Endothelial cell of hepatic sinusoid (primary cell): ENCODE results near the gene SSBP1.
"Not testable (repeated sequence)": the region's sequence is repeated elsewhere in the genome, so short reads cannot be mapped to it uniquely, and the experiment has no call there.

ENCODE experiments used
- in situ Hi-C: cut with HindIII; loops from 2 replicates; pipeline ENCODE4 v1.10.0; 2017; ENCODE audit warnings: low sequenced_read_pairs

The SSBP1 gene, protein sequence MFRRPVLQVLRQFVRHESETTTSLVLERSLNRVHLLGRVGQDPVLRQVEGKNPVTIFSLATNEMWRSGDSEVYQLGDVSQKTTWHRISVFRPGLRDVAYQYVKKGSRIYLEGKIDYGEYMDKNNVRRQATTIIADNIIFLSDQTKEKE

DNA sequence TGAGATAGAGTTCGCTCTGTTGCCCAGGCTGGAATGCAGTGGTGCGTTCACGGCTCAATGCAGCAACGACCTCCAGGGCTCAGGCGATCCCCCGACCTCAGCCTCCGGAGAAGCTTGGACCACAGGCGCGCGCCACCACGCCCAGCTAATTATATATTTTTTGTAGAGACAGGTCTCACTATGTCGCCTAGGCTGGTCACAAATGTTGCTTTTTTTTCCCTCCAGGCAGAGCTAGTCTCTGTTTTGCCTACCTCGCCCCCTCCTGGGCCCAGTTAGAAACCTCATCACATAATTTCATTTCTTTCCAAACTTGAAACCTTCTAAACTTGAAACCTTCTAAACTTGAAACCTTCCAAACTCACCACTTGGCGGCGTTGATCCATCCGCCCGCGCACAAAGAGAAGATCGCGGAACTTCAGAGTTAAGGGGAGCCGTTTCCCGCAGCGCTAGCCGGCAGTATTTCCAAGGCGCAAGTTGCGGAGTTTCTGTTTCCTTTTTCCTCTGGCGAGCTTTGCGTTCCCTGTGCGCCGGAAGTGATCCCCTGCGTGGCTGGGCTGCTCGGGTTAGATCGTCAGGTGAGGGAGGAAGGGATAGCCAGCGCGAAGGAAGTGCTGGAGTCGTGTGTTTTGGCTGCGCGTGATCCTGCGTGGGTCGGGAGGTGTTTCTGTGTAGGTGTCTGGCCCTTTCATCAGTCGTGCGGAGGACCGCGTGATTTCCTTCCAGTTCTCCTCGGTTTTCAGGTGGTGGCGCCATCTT lies at the start of gene SSBP1:
TSS of gene SSBP1 (plus strand) at position 523 of the 756 bp plus-strand sequence. CDS start 809 bp downstream, outside the sequence.
- in situ Hi-C loops, result no loop called here

DNA sequence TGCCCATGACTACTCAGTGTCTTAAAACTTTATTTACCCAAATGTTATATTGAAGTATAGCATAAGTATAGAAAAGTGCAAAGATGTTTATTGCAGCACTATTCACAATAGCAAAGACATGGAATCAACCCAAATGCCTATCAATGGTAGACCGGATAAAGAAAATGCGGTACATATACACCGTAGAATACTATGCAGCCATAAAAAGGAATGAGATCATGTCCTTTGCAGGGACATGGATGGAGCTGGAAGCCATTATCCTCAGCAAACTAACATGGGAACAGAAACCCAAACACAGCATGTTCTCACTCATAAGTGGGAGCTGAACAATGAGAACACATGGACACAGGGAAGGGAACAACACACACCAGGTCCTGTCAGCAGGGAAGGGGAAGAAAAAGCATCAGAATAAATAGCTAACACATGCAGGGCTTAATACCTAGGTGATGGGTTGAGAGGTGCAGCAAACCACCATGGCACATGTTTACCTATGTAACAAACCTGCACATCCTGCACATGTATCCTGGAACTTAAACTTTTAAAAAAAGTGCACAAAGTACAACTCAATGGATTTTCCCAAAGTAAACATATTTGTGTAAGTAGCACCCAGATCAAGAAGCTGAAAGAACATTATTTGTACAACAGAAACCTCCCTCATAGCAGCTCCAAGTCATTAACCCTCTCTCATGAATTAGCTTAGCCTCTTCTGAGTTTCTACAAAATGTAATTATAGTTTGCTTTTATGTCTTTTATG lies 48.9 kb upstream of the SSBP1 start:
- in situ Hi-C loops, result not testable (repeated sequence)

DNA sequence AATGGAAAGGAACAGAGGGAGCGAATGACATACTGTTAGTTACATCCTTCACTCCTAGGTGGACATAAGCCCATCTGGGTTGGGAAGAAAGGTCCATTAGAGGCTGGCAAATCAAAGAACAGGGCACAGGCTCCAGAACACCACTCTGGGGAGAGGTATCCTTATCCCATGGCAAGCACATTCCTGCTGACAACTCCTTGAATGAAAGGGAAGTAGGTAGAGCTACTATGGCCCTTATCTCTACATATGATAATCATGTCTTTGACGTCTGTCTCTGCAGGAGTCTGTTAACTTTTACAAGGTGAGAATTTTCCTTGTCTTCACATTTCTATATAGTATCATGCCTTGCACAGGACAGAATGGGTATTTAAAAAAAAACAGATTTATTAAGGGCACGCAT lies 46.6 kb upstream of the SSBP1 start:
- in situ Hi-C loops, result no loop called here

DNA sequence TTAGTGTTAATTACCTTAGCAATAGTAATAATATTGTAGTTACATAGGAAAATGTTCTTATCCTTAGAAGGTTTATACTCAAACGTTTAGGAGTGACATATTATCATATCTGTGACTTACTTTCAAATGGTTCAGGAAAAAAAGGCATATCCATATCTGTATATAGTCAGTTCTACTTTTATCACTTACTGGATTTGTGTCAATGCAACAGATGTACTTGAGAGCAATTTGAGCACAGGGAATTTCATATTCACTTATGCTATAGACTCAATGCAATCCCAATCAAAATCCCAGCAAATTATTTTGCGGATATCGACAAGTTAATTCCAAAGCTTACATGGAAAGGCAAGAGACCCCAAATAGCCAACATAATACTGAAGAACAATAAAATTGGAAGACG lies 46.2 kb upstream of the SSBP1 start:
- in situ Hi-C loops, result no loop called here

DNA sequence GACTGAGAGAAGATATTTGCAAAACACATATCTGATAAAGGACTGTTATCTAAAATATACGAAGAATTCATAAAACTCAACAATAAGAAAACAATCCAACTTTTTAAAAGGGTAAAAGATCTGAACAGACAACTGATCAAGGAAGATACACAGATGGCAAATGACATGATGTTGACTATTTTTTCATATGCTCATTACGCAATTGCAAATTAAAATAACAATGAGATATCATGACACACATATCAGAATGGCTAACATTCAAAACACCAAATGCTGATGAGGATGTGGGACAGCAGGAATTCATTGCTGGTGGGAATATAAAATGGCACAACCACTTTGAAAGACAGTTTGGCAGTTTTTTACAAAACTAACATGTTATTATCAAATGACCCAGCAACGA lies 45.1 kb upstream of the SSBP1 start:
- in situ Hi-C loops, result no loop called here

DNA sequence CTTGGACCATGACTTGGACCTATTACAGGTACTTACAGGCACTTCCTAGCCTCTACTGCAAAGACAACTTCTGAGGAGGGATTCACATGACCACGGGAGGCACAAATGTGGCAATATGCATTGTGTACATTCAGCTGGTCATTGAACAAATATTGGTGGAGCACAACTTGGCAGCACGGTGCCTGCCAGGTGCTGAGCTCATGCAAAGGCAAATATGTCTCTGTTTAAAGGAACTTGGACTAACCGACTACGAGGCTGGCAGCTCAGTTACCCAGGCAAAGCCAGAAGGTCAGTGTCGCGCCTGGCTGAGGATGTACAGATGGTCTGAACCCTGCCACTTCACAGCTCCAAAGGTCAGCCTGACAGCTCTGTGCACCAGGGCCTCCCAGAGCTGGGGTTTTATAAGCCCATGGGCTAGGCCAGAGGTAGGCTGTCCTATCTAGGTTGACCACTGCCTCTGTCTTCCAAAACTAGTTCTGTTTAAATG lies 42.3 kb upstream of the SSBP1 start:
- in situ Hi-C loops, result no loop called here

DNA sequence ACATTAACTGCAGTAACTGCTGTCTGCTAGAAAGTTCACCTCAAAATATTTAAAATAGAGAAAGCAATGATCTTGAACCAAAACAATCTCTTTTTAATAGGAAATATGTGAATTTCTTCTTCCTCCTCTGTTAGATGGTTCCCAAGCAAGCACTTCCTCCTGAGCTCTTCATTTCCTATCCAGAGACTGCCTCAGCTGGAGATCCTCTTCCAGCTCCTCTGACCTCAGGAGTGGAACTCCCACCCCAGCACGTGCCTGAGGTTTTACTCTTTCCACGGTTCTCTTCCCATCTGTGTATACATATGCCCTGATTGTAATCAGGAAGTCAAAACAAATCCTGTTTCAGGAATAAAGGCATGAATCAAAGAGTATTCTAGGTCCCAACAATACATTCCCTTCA lies 41.8 kb upstream of the SSBP1 start:
- in situ Hi-C loops, result no loop called here

DNA sequence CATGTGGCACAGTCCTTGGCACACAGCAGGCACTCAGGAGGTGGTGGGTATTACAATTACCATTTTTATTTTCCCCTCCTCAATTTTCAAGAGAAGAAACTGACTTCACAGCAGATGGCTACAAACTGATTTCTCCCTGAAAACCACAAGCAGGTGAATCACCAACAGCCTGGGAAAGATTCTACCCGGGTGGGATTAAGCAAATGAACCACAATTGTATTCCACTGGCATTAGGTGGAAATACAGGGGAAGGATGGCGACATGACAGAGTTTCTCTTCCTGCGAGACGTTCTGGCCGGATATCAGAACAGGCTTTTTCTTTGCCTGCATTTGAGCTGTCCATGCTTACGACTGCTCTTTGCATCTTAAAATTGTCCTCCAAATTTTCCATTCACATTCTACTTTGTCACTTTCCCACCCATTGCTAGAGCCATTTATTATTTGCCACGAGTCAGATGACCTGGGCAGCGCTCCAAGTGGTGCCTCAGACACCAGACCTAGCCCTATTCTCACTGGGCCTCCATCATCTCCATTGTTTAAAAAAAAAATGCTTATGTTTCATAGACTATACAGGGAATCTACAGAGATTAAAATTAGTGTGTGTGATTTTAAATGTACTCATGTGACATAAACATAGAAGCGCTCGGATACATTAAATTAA lies 40.8 kb upstream of the SSBP1 start:
- in situ Hi-C loops, result no loop called here

DNA sequence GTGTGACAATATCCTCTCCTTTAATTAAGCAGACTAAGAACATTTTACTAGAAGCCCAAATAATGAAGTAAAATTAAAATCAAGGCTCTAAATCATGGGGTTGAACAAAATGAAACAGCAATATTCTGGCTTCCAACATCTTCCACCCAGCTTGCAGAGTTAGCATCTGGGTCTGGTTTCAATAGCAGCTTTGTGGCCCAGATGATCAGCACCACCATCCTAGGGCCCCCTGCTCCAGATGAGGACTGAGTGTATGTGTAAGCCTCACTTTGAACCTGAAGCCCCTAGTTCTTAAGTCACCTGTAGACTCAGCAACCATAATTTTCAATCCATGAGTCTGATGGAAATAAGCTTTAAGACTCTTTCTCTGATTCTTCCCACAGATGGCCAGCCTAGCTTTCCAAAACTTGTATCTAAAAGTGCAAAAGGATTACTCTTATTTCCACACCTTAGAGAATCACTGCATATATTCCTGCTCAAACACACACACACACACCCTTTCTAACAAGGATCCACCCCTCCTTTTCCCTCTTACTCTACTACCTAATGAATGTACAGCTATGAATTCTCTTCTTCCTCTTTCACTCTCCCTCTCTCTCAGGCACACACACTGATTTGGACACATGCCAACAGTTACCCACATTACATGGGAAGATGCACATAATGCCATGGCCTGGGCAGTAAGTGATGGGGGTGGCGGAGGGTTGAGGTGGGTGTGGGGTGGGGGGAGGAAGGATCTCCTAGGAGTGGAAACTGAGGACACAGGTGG lies 39.7 kb upstream of the SSBP1 start:
- in situ Hi-C loops, result no loop called here

DNA sequence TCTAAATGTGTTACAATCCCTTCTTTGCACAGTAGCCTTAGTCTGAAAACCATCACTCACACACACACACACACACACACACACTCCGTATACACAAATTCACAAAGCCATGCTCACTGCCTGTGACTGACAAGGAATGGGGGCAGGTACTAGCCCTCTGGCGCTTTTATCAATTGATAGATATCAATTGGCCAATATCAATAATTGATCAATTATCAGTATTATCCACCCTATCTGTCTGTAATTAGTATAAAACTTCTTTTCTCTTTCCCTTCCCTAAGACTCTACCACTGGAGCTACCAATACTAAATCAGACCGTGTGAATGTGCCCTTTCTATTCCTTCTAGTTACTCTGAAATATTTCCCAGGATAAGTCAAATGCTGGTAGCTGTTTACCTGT lies 38.3 kb upstream of the SSBP1 start:
- in situ Hi-C loops, result no loop called here

DNA sequence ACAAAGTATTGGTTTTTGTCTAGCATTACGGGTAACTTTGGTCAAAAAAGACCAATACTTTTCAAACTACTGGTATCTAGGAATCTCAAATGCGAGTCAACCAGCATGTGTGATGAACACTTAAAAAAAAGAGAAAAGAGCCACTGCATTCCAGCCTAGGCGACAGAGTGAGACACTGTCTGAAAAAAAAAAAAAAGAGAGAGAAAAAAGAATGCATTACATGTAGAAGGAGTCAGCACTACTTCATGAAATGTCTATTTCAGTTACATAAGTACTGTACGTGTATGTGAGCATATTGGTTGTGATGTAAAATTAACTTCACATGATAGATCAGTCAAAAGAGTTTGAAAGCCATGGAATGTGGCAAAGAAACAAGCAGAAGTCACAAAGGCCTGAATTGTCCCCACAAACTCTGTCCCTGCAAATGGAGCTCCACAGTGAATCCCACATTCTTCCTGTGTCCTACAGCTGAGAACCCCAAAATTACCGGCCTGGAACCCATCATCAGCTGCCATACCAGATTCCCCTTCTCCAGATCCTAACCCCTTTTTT lies 37.8 kb upstream of the SSBP1 start:
- in situ Hi-C loops, result no loop called here

DNA sequence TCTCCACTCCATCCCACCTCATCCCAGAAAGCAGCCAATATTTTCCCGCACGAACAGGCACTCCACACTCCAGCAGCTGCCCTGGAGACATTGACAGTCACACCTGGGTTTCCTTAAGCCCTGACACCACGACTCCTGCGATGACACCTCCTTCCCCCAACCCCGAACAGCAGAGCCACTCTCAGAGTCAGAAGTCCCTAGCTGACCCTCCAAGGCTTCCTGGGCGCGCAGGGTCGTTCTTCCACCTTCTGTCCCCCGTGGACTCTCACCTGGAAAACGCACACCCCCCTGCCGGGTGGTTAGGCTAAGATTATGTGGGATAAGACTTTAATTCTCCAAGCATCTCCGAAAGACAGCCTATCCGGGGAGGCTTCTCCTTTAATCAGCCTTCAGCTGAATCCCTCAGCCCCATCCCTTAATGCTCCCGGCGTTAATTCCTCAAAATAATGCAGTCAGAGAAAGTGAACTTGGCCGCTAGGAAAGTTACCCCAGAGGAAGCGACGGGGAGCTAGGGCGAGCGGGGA lies 37.2 kb upstream of the SSBP1 start:
- in situ Hi-C loops, result no loop called here

DNA sequence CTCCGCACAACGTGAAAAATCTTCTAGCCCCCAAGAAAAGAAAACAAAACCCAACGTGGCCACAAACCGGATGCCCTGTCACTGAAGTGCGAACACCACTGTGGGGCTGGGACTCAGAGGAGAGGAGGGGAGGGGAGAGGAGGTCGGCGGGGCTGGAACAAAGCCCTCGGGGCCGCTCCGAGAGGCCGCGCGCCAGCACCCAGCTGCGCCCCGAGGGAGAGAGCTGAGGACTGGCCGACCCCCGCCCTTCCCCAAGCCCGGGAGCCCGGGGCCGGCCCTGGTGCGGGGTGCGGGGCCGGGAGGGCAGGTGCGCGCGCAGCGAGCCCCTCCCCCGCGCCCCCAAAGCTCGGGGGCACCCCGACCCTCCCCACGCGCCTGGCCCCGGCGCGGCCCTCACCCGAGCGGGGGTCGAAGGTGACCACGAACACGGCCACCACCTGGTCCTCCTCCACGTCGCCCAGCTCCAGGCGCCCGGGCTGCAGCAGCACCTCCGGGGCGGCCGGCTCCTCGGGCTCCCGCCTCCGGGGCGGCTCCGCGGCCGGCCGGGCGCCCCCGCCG lies 36.6 kb upstream of the SSBP1 start:
- in situ Hi-C loops, result no loop called here

DNA sequence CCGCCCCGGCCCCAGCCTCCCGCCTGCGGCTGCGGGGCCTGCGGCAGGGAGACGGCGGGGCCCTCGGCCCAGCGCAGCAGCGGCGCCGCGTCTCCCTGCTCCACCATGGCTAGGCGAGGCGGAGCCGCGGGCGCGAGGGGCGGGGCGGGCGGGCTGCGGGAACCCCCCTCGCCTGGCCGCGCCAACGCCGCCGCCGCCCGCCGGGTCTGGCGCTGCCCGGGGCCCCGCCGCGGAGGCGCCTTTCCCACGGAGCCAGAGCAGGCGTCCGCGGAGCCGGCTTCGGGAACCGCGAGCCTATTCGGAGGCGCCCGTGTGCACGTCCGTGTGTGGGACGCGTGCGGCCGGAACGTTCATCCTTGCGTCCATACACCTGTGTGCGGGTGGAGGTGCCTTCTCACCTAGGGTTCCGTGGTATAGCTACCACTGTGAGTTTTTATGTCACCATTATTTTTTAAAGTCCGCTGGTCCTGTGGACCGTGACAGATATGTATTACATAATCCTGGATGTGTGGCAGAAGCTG lies 36.1 kb upstream of the SSBP1 start, which contains the start of gene DENND11:
TSS of gene DENND11 (minus strand) at position 120 of the 521 bp plus-strand sequence. CDS start at position 107, 13 bp downstream.
- in situ Hi-C loops, result no loop called here

DNA sequence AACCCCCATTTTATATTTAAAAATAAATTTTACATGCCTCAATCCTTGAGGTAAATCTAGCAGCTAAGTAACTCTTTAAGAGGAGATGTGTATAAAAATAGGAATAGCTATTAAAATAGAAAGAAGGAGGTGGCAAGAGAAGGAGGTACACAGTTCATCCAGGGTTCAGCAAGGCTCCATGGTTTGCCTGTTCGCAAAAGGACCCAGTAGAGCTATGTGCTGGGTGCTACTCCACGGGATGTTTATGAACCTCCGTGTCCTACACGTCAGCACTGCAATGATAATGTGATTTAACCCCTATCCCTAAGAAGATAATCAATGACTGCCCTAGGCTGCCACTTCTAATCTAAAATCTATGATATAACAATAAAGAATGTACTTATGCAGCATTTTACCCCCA lies 35.3 kb upstream of the SSBP1 start:
- in situ Hi-C loops, result no loop called here

DNA sequence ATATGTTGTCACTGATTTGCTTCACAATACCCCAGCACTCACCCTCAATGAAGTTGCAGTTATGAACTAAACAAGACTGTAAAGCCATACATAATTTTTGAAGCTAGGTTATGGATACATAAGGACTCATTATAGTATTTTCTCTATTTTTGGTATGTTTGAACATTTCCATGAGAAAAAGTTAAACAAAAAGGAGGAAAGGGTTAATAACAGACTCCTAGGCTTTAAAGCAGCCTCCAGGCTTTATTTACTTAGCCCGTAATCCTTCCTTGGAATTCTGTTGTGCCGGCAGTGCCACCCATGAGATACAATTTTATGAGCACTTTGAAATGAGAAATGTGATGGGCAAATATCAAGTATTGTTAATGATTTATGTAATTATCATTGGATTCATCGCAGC lies 34.0 kb upstream of the SSBP1 start:
- in situ Hi-C loops, result no loop called here

DNA sequence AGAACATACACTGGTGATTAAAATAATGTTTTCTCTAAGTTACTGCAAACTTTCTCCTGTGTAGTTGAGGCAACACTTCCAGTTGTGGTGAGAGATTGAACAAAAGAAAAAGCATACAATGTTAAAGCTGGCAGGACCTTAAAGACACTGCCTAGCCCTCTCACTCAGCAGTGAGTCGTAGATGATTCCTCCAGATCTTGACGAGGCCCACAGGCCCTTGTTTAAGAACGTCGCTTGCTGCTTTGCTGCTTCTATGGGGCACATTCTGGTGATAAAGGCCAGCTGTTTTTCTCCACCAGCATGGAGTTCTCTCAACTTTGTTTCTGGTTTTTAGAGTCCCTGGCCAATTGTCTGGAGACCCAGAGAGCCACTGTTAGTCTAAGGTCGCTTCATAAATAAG lies 33.4 kb upstream of the SSBP1 start:
- in situ Hi-C loops, result no loop called here

DNA sequence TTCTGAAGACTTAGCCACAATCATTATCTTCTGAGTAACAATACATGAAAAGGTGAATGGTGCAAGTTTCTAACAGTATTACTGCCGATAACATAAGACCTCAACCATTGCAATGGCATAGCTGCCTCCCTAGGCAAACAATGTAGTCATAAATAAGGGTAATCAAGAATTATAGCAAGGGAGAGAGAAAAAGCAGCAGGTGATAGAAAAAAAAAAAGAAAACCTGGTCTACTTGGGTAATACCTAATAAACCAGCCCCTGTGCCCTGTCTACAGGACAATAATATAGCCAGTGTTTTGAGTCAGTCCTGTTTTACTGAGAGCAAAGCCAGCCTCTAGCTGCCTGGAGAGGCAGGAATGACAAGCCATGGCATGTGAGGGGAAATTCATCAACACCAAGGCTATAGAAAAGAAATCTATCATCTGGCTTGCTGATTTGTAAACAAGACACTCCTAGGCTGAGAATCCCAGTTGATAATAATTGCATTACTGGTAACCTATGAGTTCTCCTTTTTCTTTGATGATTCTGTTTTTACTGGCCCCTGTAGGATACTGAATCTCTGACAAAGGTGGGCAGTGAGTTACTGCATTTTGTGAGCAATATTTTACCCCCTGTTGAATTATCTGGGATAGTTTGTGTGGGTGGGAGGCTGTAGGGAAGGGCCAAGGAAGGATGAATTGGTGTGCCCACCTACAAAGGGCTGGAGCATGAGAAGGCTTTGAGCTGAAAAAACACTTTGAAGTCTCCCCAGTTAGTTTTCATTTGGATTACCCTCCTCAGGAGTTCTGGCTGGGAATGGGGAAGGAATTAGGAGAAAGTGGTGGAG lies 31.7 kb upstream of the SSBP1 start:
- in situ Hi-C loops, result no loop called here

DNA sequence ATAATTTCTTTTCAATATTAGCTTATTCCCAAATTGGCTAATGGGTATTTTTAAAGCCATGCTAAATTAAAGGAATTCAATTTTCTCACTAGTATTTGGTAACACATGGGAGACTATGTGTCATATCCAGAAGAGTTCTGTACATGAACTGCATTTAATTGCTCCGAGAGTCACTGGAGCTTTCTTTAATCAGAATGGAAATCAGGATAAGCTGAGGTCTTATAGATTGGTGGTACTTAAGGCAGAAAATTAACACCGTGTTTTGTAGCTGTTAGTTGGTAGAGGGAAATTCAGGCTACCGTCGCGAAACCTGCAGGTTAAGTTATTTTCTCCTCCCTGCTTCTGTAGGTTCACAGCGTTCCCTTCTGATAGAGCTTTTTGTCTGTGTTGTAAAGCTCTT lies 29.8 kb upstream of the SSBP1 start, which contains the start of gene WEE2:
TSS of gene WEE2 (plus strand) at position 3 of the 400 bp plus-strand sequence. CDS start 406 bp downstream, outside the sequence.
- in situ Hi-C loops, result no loop called here
